Gastroesophageal sphincter (tissue), 3 donors: ENCODE results near the gene TSHR.
"Not testable (repeated sequence)": the region's sequence is repeated elsewhere in the genome, so short reads cannot be mapped to it uniquely, and the experiment has no call there.

Source experiments
- POLR2AphosphoS5 ChIP-seq: sonication (generic); formaldehyde crosslinking; IDR thresholded peaks from one replicate; pipeline ENCODE4 v1.6.1; 2017; ENCODE audit warnings: antibody characterized with exemption
- TF ChIP-seq, protein P1 (sequence below), 4 experiments: fragments of 200-600 bp in 2 of 4; fragments of 450-650 bp in 2 of 4; sonication (generic) in 1 of 4; IDR thresholded peaks; one replicate each; pipeline ENCODE4 v1.5.1; 2017 to 2019; ENCODE audit warnings: antibody characterized with exemption in 4 of 4, mild to moderate bottlenecking in 2 of 4, moderate library complexity in 2 of 4

DNA sequence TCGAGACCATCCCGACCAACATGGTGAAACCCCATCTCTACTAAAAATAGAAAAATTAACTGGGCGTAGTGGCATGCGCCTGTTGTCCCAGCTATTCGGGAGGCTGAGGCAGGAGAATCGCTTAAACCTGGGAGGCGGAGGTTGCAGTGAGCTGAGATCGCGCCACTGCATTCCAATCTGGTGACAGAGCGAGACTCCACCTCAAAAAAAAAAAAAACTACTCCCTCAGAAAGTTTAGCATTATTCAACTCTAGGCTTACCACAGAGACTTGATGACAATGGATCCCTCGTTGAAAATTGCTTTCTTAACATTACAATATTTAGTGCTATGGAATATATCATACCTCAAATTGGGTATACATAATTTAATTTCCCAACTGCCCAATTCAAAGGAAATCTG, 43.4 kb upstream of the TSHR start:
- TF ChIP-seq, protein P1, sequence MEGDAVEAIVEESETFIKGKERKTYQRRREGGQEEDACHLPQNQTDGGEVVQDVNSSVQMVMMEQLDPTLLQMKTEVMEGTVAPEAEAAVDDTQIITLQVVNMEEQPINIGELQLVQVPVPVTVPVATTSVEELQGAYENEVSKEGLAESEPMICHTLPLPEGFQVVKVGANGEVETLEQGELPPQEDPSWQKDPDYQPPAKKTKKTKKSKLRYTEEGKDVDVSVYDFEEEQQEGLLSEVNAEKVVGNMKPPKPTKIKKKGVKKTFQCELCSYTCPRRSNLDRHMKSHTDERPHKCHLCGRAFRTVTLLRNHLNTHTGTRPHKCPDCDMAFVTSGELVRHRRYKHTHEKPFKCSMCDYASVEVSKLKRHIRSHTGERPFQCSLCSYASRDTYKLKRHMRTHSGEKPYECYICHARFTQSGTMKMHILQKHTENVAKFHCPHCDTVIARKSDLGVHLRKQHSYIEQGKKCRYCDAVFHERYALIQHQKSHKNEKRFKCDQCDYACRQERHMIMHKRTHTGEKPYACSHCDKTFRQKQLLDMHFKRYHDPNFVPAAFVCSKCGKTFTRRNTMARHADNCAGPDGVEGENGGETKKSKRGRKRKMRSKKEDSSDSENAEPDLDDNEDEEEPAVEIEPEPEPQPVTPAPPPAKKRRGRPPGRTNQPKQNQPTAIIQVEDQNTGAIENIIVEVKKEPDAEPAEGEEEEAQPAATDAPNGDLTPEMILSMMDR (IDR thresholded peaks at IDR 0.05) = not testable (repeated sequence)
- TF ChIP-seq POLR2AphosphoS5 = not testable (repeated sequence)
